Measurements from ENCODE around the gene LUZP1.

DNA sequence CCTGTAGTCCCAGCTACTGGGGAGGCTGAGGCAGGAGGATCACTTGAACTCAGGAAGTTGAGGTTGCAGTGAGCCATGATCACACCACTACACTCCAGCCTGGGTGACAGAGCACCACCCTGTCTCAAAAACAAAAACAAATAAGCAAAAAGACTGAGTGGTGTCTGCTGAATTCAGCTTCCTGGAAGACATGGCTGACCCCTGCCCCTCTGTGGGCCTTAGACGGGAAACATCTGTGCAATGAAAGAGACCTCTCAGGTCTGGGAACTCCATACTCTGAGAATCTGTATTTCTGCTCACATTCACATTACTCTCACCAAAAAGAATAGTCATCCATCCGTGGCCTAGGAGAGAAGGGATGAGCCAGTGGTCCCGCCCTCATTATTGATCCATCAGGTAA, 46.6 kb upstream of the LUZP1 start:
- TF ChIP-seq POLR2A (IDR thresholded peaks at IDR 0.05; ENCODE audit: low read length), result no peak
- TF ChIP-seq GATA1 (IDR thresholded peaks at IDR 0.05; ENCODE audit: low read depth, low read length), result no peak

All from erythroblast (primary cell).